Cardiac fibroblast (primary cell): ENCODE measurements around the gene C11orf21.

ENCODE experiments used
- DNase-seq, 2 donors: peaks; one replicate each; pipeline versions ENCODE4 v3.0.0 to v3.0.0-alpha.2; 2010; ENCODE audit warnings: low read depth in 2 of 2
- H3K4me3 ChIP-seq, 2 donors: replicated peaks in 1 of 2; 1 replicate in 1 of 2; 2 replicates in 1 of 2; pipeline ENCODE4 v1.5.1; 2011; ENCODE audit warnings: low read depth in 2 of 2, low read length in 2 of 2, mild to moderate bottlenecking in 2 of 2, moderate library complexity in 1 of 2
- CTCF ChIP-seq: IDR thresholded peaks from one replicate; pipeline ENCODE4 v1.5.1; 2011; ENCODE audit warnings: low read depth, mild to moderate bottlenecking, low read length, inconsistent platforms

The C11orf21 gene

GRCh38 chr11:2256951-2257700 is 44.6 kb downstream of the C11orf21 start:
- no peak for DNase-seq
- no peak overlapping the region for H3K4me3 ChIP-seq
- no peak for TF ChIP-seq CTCF

DNA sequence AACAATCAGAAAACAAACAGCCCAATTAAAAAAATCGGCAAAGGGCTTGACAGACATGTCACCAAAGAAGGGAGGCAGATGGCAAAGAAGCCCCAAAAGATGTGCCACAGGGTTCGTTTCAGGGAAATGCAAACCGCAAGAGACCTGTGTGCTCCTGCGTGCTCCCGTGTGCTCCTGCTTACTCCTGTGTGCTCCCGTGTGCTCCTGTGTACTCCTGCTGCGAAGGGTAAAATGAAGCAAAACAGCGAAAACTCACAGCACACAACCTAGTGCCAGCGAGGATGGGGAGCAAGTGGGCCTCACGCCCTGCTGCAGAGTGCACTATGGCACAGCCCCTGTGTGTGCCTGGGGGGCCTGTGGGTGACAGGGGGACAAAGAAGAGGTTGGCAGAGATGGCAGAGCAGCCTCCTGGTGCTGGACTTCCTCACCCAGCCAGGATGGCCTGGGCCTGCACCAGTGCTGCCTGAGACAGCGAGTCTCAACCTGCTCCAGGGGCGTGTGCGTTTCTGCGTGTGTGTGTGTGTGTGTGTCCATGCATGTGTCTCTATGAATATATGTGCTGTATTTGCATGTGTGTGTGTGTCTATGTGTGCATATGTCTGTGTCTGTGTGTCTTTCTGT is 45.3 kb downstream of the C11orf21 start:
- TF ChIP-seq CTCF = no peak
- H3K4me3 ChIP-seq = no peak overlapping the region
- no peak for DNase-seq

GRCh38 chr11:2252018-2252417 is 49.7 kb downstream of the C11orf21 start:
- no peak for TF ChIP-seq CTCF
- DNase-seq = no peak
- no peak overlapping the region for H3K4me3 ChIP-seq

- TF ChIP-seq CTCF = no peak
- no peak overlapping the region for H3K4me3 ChIP-seq
- DNase-seq = no peak
These were observed 50.6 kb downstream of the C11orf21 start for GRCh38 chr11:2251138-2251537.

DNA sequence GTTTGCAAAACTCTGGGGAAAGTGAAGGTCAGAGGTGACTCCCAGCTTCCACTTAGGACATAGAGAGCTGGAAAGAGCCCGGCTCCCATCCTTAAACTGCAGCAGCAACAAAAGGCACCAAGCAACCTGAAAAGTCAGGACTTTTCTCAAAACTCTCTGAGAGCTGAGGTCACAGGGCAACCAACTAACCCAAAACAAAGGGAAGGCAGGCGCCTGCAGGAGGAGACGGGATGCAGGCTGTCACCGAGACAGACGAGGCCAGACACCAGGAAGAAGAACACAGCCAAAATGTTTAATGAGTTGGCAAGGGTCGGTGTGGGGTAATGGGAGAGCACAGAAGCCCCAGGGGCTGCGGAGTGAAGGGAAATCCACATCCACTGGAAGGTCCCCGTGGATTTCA is 51.2 kb downstream of the C11orf21 start:
- TF ChIP-seq CTCF = no peak
- no peak for DNase-seq
- no peak overlapping the region for H3K4me3 ChIP-seq

DNA sequence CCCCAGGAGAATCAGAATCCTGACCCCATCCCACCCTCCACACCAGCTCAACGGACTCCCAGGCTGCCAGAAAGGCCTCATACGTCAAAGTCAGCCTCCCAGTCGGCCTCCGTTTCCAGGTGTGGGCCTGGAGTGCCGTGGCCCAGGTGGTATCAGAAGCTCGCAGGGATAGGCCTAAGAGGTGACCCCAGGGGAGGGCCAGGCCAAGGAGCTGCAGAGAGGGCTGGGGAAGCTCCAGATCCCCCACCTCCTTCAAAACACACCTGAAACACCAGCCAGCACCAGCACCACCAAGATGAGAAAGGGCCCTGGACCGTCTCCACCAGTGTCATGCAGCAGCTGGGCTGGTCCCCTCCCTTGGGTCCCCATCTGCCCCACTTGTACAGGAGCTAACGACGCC is 51.7 kb downstream of the C11orf21 start:
- no peak for DNase-seq
- no peak overlapping the region for H3K4me3 ChIP-seq
- TF ChIP-seq CTCF = no peak
